GM12864 (cell line): ENCODE measurements around the gene NDUFAF2.

Experiments used
- DNase-seq: peaks from one replicate; pipeline ENCODE4 v3.0.0-alpha.2; 2011; ENCODE audit warnings: low read depth
- H3K4me3 ChIP-seq: 2 replicates; pipeline ENCODE4 v1.5.1; 2011; ENCODE audit warnings: mild to moderate bottlenecking, low read depth, low read length, control low read depth
- TF ChIP-seq, protein P1 (sequence below): IDR thresholded peaks from 2 replicates; pipeline ENCODE4 v1.5.1; 2011; ENCODE audit warnings: low read depth, mild to moderate bottlenecking, moderate library complexity, low read length, control low read depth, inconsistent platforms; ENCODE audit errors: missing control alignments

The NDUFAF2 gene

DNA sequence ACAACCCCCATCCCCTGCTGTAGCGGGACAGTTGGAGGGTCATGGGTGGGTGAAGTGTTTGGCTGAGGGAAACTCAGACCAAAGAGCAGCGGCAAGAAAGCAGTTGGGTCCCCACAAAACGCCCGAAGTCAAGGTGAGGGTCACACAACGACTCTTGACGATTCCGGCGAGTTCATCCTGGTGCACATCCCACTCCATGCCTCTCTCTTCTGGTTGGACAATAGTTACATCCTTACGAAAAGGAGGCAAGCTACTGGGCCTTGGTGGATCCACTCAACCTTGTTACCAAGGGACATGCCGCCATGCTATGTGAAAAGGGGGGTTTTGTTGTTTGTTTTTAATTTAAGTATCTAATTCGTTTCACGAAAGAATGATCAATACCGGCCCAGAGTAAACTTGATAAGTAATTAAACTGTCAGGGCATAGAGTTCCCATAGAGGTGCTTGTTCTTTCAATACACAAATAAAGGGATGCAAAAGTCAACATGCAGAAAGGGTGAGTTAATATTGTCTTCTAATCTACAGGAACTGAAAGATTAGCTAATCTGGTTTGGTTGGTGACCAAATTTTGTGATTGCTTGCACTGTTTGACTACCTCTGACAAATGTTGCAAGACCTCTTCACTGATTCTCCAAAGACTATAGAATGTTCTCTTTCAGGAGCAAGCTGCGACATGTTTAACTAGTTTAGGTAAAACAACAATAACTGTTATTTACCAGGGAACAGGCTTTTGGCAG, 218.0 kb downstream of the NDUFAF2 start:
- DNase-seq, result no peak
- peak overlapping the region; percentile 89 for H3K4me3 ChIP-seq
- TF ChIP-seq, protein P1, sequence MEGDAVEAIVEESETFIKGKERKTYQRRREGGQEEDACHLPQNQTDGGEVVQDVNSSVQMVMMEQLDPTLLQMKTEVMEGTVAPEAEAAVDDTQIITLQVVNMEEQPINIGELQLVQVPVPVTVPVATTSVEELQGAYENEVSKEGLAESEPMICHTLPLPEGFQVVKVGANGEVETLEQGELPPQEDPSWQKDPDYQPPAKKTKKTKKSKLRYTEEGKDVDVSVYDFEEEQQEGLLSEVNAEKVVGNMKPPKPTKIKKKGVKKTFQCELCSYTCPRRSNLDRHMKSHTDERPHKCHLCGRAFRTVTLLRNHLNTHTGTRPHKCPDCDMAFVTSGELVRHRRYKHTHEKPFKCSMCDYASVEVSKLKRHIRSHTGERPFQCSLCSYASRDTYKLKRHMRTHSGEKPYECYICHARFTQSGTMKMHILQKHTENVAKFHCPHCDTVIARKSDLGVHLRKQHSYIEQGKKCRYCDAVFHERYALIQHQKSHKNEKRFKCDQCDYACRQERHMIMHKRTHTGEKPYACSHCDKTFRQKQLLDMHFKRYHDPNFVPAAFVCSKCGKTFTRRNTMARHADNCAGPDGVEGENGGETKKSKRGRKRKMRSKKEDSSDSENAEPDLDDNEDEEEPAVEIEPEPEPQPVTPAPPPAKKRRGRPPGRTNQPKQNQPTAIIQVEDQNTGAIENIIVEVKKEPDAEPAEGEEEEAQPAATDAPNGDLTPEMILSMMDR, result no peak

DNA sequence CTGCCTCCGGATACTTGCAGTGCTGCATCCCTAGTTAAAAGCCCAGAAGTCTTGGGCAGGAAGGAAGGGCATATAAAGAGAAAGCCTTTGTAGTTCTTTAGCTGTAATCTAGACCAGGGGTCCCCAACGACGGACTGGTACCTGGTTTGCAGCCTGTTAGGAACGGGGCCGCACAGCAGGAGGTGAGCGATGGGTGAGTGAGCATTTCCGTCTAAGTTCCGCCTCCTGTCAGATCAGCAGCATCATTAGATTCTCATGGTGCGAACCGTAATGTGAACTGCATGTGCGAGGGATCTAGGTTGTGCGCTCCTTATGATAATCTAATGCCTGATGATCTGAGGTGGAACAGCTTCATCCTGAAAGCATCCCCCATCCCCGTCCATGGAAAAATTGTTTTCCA, 218.9 kb downstream of the NDUFAF2 start:
- TF ChIP-seq, protein P1, result no peak
- H3K4me3 ChIP-seq, result no peak overlapping the region
- no peak for DNase-seq

DNA sequence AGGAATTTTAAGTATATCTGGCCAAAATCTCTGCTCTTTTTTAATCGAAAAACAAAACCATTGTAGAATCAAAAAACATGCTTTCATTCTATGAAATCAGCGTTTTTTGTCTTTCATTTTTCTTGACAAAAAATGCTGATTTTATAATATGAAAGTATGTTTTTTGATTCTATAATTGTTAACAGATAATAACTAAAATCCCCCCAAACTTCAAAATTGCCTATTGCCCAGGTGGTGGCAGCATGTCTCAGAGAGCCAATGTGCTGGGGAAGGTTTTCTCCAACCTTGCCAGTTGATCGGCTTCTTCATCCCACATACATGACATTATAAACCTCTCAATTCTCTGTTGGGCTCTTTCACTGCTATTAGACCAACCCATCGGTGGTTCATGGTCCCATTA, 222.4 kb downstream of the NDUFAF2 start:
- TF ChIP-seq, protein P1, result peak; percentile 27
- no peak overlapping the region for H3K4me3 ChIP-seq
- DNase-seq, result no peak

DNA sequence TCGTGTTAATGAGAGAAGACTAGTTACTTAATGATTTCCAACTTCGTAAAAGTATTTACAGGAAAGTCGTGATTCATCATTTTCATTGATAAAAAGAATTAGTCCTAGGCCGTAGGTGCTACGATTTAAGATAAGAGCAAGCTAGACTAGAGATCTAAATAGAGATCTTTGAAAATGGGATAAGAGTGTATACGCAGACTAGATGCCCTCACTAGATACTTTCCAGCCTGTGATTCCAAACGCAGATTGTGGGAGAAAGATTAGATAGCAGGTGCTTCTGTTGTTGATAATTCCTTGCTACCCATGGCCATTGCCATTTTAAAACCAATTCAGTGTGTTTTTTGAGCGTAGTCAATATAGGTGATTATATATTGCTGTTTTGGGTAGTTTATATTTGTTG, 223.9 kb downstream of the NDUFAF2 start:
- DNase-seq, result no peak
- TF ChIP-seq, protein P1, result no peak
- no peak overlapping the region for H3K4me3 ChIP-seq

DNA sequence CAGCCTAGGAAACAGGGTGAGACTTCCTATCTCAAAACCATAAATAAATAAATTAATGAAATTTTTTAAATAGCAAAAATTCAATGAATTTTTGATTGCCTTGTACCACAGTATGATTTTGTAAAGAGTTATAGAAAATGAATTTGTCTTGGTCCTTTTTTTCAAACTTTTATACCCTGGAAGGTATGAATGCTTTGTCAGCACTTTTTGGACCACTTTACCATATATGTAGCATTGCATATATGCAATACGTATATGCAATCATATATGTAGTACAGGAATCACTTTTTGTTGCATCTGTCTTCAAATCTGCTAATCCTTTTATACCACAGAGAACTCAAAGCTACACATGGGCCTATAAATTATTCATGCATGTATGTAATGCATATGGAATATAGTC, 226.5 kb downstream of the NDUFAF2 start:
- TF ChIP-seq, protein P1, result no peak
- no peak overlapping the region for H3K4me3 ChIP-seq
- DNase-seq, result no peak

DNA sequence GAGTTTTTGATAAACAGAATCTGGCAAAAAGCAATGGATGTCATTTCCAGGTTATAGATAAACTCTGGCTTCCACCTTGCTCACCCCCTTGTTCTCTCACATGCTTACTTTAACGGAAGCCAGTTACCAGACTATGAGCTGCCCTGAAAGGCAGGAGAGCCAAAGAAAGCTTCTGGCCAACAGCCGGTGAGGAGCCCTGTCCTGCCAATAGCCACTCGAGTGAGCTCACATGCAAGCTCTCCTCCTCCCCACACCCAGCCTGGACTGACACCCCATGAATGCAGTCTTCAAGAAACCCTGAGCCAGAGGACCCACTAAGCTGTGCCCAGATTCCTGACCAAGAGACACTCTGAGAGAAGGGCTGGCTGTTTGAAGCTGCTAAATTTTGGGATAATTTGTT, 231.6 kb downstream of the NDUFAF2 start:
- no peak for DNase-seq
- TF ChIP-seq, protein P1, result no peak
- H3K4me3 ChIP-seq, result no peak overlapping the region

DNA sequence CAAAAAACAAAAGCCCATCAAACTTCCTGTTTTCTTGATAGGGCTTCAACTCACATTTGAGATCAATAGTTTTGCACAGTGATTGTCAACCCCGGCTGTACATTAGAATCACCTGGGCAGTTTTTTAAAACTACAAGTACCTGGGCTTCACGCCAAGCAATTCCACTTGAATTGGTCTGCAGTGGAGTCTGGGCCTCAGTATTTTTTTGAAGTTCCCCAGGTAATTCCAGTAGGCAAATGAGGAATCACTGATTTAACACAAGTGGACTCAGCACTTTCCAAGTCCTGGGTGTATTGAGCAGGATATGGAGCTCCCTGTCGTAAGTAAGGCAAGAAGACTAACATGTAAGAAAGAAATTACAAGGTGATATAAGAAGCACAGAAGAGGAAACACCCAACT, 232.1 kb downstream of the NDUFAF2 start:
- TF ChIP-seq, protein P1, result no peak
- no peak for DNase-seq
- no peak overlapping the region for H3K4me3 ChIP-seq
